ENCODE results near the gene HSDL2.

The HSDL2 gene

DNA sequence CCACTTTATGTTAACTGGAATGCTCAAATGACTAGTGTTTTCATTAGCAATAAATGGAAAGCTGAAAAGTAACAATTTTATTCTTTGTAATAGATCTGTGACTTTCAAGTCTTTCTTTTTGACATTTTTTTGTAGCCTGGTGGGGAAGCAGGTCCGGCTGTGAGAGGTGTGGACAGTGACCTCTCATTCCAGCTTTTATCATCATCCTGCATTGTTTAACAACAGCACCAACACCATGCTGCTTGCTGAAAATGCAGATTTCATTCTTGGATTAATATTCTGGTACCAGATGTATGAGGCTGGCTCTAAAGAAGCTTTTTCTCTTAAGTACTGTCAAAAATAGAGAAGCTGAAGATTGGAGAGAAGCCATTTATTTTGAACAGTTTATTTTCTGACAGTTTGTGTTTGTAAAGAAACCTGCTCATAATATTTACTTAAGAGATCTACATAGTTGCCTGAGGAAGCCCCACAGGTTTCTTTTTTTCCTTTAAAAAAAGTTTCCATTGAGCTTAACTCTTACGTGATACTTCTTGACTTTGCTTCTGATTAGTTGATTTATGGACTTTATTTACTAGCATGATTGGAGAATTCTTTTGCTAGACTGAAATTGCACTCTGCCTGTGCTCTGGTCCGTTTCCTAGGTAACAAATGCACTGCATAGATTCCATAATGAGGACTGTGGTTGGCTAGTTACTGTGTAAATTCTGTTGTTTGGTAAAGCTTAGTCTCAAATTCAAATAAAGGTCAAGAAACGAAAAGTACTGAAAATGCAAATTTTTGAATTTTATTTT, 110.2 kb downstream of the HSDL2 start:
- peaks cover 6% of the 10 kb centered on the region for H3K4me1 ChIP-seq (ENCODE audit: insufficient read depth, poor library complexity, severe bottlenecking)
- no peak for ATAC-seq (ENCODE audit: low read depth)
- no peaks in the 10 kb centered on the region for H3K27me3 ChIP-seq (ENCODE audit: insufficient read depth, poor library complexity, severe bottlenecking)
- DNase-seq (ENCODE audit: low spot score) = no peak
- H3K27ac ChIP-seq (ENCODE audit: poor library complexity, severe bottlenecking) = no peak overlapping the region
- H3K4me3 ChIP-seq (ENCODE audit: severe bottlenecking) = no peak overlapping the region
- peaks cover 14% of the 10 kb centered on the region for H3K9me3 ChIP-seq (ENCODE audit: severe bottlenecking)
- peaks cover 13% of the 10 kb centered on the region; the same call in 1 of the 2 replicates for H3K36me3 ChIP-seq (ENCODE audit: low read depth)
- TF ChIP-seq, protein P1, sequence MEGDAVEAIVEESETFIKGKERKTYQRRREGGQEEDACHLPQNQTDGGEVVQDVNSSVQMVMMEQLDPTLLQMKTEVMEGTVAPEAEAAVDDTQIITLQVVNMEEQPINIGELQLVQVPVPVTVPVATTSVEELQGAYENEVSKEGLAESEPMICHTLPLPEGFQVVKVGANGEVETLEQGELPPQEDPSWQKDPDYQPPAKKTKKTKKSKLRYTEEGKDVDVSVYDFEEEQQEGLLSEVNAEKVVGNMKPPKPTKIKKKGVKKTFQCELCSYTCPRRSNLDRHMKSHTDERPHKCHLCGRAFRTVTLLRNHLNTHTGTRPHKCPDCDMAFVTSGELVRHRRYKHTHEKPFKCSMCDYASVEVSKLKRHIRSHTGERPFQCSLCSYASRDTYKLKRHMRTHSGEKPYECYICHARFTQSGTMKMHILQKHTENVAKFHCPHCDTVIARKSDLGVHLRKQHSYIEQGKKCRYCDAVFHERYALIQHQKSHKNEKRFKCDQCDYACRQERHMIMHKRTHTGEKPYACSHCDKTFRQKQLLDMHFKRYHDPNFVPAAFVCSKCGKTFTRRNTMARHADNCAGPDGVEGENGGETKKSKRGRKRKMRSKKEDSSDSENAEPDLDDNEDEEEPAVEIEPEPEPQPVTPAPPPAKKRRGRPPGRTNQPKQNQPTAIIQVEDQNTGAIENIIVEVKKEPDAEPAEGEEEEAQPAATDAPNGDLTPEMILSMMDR (IDR thresholded peaks at IDR 0.05; ENCODE audit: poor library complexity, severe bottlenecking) = no peak

DNA sequence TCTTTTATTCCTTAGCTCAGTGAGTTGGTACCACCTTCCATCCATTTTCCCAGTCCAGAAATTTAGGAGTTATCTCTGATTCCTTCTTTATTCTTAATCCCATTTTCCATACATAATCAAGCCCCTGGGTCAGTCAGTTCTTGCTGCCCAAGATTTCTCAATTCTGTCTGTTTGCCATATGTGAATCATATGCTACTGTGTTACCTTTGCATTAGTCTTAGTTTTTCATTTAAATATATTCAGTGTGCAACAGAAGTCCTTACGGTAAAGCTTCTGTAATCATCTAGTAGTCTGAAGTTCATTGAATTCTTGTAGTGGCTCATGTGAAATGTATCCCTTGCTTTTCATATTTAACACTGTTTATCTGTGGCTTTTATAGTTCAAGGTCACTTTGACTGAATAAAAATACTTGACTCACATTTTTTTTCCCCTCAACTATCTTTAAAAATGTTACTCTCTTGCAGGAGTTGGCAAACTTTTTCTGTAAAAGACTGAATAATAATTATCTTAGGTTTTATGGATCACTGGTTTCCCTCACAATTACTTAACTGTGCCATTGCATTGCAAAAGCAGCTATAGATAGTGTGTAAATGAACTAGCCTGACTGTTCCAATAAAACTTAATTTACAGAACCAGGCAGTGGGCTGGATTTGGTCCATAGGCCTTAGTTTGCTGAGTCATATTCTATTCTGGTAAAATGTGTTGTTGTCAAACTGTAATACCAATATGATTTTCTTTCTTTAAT, 113.7 kb downstream of the HSDL2 start:
- Histone ChIP-seq H3K9me3 (ENCODE audit: severe bottlenecking) (peaks cover 14% of the 10 kb centered on the region), H3K27ac (ENCODE audit: poor library complexity, severe bottlenecking) (no peak overlapping the region), H3K27me3 (ENCODE audit: insufficient read depth, poor library complexity, severe bottlenecking) (no peaks in the 10 kb centered on the region), H3K4me3 (ENCODE audit: severe bottlenecking) (no peak overlapping the region), H3K36me3 (ENCODE audit: low read depth) (peaks cover 13% of the 10 kb centered on the region; the same call in 1 of the 2 replicates), H3K4me1 (ENCODE audit: insufficient read depth, poor library complexity, severe bottlenecking) (no peaks in the 10 kb centered on the region)
- no peak for ATAC-seq (ENCODE audit: low read depth)
- DNase-seq (ENCODE audit: low spot score) = no peak
- TF ChIP-seq, protein P1 (IDR thresholded peaks at IDR 0.05; ENCODE audit: poor library complexity, severe bottlenecking) = no peak

DNA sequence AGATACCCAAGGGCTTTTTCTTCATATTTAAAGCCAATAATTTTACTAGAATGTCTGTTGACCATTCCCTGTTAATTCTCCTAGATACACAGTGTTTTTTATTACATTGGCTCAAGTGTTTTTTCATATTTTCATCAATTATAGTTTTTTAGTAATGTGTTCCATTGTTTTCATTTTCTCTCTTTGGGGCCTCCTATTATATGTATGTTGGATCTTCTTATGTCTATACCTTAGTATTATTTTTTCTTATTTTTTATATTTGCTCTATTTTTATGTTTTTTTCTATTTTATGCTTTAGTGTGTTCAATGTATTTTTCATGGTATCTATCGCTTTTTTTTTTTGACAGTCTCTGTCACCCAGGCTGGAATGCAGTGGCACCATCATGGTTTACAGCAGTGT, 114.2 kb downstream of the HSDL2 start:
- H3K9me3 ChIP-seq (ENCODE audit: severe bottlenecking) = peaks cover 14% of the 10 kb centered on the region
- H3K27ac ChIP-seq (ENCODE audit: poor library complexity, severe bottlenecking) = no peak overlapping the region
- H3K27me3 ChIP-seq (ENCODE audit: insufficient read depth, poor library complexity, severe bottlenecking) = no peaks in the 10 kb centered on the region
- H3K4me1 ChIP-seq (ENCODE audit: insufficient read depth, poor library complexity, severe bottlenecking) = no peaks in the 10 kb centered on the region
- ATAC-seq (ENCODE audit: low read depth) (no peak), DNase-seq (ENCODE audit: low spot score) (no peak)
- peaks cover 13% of the 10 kb centered on the region; the same call in 1 of the 2 replicates for H3K36me3 ChIP-seq (ENCODE audit: low read depth)
- no peak overlapping the region for H3K4me3 ChIP-seq (ENCODE audit: severe bottlenecking)
- TF ChIP-seq, protein P1 (IDR thresholded peaks at IDR 0.05; ENCODE audit: poor library complexity, severe bottlenecking) = no peak

DNA sequence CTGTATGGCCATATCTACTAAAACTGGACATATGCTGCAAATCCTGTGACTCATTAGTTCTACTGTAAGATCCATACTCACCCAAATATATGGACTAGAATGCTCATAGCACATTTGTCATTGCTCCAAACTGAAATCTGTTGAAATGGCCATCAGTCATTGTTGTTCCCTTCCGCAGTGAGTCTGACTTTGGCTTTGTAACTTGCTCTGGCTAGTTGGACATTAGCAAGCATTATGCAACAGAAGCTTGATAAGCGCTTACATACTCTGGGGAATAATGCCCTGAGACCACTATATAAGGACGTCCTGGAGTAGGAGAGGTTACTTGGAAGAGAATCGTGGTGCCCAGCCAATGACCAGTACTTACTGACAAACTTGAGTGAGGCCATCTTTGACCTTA, 115.7 kb downstream of the HSDL2 start:
- H3K9me3 ChIP-seq (ENCODE audit: severe bottlenecking) = peaks cover 14% of the 10 kb centered on the region
- no peak for ATAC-seq (ENCODE audit: low read depth)
- H3K27me3 ChIP-seq (ENCODE audit: insufficient read depth, poor library complexity, severe bottlenecking) = no peaks in the 10 kb centered on the region
- peaks cover 13% of the 10 kb centered on the region; the same call in 1 of the 2 replicates for H3K36me3 ChIP-seq (ENCODE audit: low read depth)
- DNase-seq (ENCODE audit: low spot score) = no peak
- TF ChIP-seq, protein P1 (IDR thresholded peaks at IDR 0.05; ENCODE audit: poor library complexity, severe bottlenecking) = no peak
- H3K4me3 ChIP-seq (ENCODE audit: severe bottlenecking) = no peak overlapping the region
- H3K4me1 ChIP-seq (ENCODE audit: insufficient read depth, poor library complexity, severe bottlenecking) = no peaks in the 10 kb centered on the region
- no peak overlapping the region for H3K27ac ChIP-seq (ENCODE audit: poor library complexity, severe bottlenecking)

Measured in RWPE2 (cell line).